GM04504 (cell line): Measurements from ENCODE around the gene PSMA1.

Source experiments
- DNase-seq: peaks from one replicate; pipeline ENCODE4 v3.0.0-alpha.2; 2012; ENCODE audit warnings: low read depth

Gene PSMA1

DNA sequence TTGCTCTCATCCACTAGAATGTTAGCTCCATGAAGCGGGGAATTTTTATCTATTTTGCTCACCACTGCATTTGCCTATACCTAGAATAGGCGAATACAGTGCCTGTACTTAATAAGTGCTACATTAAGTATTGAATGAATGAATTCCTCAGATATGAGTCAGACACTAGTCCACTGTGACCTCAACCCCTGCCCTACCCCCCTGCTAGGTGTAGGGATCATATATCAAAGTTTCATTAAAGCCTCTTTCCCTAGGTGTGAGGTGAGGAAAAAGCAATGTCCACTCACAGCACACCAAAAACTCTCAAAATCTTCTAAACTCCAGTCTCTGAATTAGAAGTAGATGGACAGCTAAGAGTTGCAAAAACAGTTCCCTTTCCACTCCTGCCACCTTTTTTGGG is 9.8 kb upstream of the PSMA1 start:
- DNase-seq: no peak

DNA sequence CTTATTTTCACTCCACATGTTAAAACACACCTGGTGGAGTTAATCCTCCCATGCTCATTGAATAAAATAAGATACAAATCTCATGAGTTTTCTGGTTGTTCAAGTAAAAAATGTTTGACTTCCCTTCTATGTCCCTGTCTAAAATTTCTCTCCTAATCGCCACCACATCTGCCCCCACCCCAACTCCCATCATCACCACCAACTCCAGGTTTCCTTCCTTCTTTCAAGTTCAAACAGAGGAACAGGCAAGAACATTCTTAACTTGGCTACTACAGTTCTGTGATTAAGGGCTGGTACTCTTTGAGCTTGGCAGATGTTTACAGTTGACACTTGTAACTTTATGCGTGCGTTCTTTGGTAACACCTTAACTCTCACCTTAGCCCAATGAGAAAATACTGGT is 9.1 kb upstream of the PSMA1 start:
- no peak for DNase-seq

GRCh38 chr11:14522801-14523200 is 2.6 kb upstream of the PSMA1 start:
- no peak for DNase-seq

DNA sequence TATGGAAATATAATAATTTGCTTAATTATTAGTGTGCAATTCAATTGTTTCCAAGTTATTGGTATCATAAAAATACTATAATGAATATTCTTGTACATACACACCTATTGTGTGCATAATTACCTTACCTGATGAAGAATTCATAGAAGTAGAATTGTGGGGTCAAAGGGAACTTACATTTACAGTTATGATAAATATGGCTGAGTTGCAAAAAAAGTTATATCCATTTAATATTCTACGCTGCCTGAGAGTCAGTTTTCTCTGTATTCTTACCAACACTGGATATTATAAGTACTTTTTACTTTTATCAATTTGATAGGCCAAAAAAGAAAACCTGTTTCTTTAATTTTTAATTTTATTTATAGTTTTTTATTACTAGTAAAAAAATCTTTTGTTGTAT is 2.1 kb upstream of the PSMA1 start:
- no peak for DNase-seq

GRCh38 chr11:14520747-14521151 is 563 bp upstream of the PSMA1 start:
- DNase-seq: no peak

GRCh38 chr11:14519597-14519916 is 629 bp downstream of the PSMA1 start:
- DNase-seq: no peak

- no peak for DNase-seq
These were observed 1.4 kb downstream of the PSMA1 start for GRCh38 chr11:14518820-14519219.

GRCh38 chr11:14513800-14514199 is 6.4 kb downstream of the PSMA1 start:
- DNase-seq: no peak

GRCh38 chr11:14506532-14506931 is 13.7 kb downstream of the PSMA1 start:
- DNase-seq: no peak

GRCh38 chr11:14503023-14503422 is 17.2 kb downstream of the PSMA1 start:
- no peak for DNase-seq

GRCh38 chr11:14502039-14502438 is 18.1 kb downstream of the PSMA1 start:
- DNase-seq: no peak

DNA sequence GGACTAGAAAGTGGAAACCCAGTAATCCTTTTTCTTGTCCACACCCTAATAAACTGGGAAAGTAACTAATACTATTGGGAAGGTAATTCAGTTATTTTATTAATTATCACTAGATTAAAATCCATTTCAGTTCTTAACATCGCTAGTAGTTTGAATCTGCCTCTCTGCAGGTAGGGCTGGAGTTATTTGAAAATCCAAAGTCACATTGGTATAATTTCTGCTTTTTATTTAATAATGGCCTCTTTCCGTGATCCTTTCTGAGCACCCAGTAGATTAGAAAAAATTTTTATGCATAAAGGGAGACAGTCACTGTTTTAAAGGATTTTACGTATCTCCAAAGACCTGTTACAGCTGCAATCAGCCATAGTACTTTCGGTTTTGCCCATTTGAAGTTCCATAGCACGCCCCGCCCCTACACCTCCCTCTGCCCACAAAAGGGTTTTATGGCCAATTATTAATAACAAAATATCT is 20.0 kb downstream of the PSMA1 start:
- DNase-seq: no peak

- DNase-seq: peak; percentile 81
These were observed 20.5 kb downstream of the PSMA1 start, which contains the start of gene COPB1 for GRCh38 chr11:14499560-14500180. TSS of gene COPB1 (minus strand) at chr11:14499811. CDS start at chr11:14498928, 883 bp downstream.

DNA sequence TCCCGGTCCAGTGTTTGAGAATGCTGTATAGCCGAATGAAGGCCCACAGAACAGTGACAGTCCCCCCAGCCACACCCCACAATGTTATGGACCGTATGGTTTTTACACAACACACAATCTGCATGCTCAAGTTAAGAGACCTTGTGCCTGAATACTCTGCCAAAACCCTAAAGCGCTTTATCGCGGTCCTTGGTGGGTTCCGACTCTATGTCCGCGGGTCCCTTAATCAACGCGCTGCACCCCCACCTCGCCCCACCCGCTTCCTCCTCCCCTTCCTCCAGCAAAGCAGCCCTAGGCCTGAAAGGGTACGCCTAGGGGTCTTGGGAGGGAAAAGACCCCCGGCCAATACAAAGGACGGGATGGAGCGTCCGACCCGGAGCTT is 21.0 kb downstream of the PSMA1 start:
- DNase-seq: no peak

DNA sequence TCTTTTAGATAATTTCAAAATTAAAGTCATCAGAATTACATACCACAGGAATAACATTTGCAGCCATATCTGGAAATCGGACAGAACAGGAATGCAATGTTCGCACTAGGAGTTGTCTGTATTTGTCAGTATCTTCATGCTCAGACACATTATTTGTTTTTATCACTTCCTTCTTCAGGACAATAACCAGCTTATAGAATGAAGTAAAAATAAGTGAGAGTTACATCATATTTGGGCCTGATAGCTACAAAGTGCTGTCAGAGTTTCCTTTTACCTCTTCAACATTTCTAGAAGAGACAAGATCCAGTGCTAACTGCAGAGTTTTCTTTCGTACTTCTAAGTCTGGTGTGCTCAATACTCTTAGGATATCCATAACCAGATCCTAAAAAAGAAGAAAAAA is 39.5 kb downstream of the PSMA1 start:
- no peak for DNase-seq

DNA sequence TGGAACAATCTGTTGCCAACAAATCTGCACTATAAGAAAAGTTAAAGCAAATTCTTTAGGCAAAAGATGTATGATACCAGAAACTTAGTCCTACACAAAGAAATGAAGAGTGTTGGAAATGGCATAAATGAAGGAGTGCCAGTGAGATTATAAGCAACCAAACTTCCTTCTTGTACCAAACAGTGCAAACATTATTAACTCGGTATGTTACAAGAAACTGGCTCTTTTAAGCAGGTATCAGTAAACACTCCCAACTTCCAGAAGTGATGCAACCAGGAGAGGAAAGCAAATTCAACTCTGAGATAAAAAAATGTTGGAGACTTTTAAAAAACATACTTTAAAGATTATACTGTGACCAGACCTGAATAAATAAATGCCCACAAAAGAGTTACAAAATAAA is 49.1 kb downstream of the PSMA1 start:
- no peak for DNase-seq

DNA sequence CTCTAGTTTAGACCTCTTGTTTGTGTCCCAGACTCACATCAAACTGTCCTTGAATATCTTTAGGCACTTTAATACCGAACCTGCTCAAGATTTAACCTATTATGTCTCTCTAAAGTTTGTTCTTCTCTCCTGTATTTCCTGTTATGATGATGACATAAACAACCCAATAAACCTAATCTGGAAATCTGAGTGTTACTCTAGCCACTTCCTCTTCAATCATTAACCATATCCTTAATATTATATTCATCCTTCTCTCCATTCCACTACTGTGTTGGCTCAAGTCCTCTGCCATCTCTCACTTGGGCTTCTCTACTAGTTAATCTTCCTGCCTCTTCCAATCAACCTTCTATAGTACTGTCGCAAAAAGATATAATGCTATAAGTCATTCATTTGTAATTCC is 56.6 kb downstream of the PSMA1 start:
- no peak for DNase-seq

DNA sequence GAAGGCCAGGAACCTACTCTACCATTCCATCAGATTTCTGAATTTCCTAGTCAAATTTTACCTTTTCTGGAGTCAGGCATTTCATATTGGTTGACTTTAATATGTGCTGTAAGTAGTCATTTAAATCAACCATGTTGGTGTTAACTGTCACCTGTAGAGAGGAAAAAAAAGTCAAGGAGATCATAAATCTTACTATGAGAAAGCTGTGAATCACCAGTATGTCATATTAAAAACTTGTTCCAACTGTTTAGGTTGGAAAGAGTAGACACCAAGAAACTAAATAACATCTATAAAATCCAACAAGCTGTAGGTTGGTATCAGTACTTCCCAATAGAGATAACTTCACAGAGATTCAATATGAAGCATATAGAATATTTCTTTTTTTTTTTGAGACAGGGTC is 60.0 kb downstream of the PSMA1 start:
- DNase-seq: no peak

DNA sequence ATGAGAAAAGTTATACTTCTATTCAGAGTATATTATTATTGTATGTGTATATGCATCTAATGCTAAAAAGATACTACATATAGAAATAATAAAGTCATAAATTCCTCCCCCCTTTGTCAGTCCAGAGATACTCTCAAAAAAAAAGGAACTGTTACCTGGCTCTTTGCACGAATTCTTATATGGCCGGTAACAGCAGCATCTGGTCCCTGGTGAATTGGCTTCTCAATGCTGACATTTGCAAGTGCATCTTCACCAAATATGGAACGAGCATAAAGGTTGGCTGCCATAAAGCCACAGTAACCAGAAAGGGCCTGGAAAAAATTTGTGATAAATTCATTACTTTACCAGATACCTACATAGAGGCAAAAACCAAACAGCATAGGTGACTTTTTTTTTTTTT is 61.8 kb downstream of the PSMA1 start:
- DNase-seq: no peak

DNA sequence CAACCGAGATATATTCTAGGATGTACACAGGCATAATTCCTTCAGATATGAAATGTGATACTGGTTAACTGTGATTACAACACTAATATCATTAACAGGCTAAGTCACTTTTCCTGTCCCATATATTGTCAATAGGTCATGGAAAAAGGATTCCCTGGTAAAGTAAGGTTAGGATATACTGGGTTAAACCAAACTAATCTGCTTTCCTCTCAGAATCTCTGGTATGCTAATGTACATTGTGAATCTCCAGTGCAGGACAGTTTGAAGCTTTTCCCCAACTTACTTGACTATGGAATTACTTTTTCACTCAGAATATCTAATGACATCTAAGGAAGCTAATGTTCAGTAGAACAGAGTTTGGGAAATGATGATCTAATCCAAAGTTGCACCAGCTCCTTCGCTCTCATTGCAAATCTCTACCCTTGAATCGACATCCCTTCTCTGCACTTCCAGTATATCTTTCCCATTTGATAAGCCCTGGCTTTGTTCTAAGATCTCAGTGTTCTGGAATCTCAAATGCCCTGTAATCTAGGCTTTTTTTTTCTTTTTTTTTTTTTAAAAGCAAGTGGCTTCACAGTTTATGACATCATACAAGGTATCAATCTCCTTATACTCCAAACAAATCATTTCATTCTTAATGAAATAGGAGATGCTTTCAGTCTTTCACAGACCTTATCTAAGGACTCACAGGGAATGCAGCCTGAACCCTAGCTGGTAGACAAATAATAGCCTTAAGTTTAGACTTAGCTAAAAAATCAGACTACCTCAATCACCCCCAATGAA is 64.3 kb downstream of the PSMA1 start:
- DNase-seq: no peak
